SIG-M5 (cell line): Measurements from ENCODE around the gene HIGD1A.

ENCODE experiments used
- DNase-seq: peaks from one replicate; lab custom pipeline; 2025; lab: John Stamatoyannopoulos, UW

Gene HIGD1A

DNA sequence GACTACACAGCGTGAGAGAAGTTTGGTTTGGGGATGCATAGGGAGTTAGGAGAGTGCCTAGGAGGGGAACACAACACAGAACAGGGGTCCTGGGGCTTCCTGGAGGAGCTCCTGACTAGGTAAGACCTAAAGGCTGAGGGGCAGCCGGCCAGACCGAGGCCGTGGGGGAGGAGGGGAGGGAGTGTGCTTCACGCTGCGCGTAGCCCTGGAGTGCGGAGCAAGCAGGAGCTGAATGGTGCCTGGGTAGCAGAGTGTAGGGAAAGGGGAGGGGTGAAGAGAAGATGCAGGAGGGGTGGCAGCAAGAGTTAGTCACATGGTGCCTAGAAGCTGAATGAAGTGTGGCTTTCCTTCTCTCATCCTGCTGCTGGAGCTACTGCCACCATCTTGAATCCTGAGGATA, 69.3 kb downstream of the HIGD1A start:
- DNase-seq, result no peak

DNA sequence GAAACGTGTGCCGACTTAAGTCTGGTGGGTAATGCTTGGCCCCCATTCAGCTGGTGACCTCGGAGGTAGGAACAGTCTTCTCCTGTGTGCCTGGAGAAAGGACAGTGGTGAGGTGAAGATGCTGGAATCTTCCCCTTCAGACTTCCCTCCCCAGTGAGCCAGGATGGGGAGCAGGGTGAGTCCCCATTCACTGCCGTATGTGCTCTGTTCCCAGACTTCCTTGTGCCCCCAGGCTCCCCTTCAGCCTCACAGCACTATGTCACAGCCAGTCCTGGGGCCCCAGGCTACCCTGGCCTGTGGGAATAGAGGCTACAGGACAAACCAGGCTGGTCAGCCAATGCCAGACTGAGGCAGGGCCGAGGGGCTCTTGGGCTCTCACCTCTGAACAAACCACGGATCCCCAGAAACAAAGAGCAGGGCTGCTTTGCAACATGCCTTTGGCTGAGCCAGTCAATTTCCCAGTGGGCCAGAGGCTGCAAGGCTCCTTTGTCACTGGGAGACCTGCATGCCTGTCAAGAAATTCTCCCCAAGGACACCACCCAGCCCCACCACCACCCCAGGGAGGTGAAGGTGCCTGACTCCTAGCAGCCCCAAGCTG, 69.9 kb downstream of the HIGD1A start:
- DNase-seq, result no peak

DNA sequence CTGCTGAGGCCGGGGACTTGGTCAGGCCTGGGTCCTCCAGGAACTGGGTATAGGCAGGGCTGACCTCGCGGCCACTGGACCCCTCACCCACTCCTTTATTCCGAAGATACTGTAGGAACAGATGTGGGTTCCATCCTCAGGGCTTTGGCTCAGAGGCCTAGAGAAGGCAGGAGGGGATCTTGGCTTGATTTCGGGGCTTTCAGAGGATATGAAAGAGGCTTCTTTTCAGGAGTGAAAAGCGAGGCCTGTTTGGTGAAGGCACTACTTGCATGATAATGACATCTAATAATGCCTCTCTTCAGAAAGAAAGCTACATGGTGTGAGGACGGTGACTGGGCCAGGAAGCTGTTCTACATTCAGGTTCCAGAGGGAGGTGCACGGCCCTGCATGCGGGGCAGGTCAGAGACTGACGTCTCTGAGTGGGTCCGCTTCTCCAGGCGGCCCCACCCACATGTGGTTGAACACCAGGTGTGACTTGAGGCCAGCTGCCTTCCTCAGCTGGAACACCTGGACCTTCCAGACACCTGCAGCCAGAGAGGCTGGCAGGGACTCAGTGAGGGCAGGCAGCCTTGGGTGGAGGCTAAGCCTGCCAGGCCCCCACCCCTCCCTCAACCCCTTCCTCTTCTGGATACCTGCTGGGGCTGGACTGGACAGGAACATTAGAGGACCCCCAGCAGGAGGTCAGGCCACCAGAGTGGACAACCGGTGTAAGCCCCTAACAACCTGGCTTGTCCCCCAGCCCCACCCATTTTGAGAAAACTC, 70.6 kb downstream of the HIGD1A start:
- DNase-seq, result no peak
